Left ventricle myocardium inferior (tissue), 1 donor: ENCODE results near the gene GJD3. TPM values are rescaled to one million over a fixed set of nuclear protein-coding genes. Genes with fewer than 3 reads are reported as not detected.
"Not testable (repeated sequence)": the region's sequence is repeated elsewhere in the genome, so short reads cannot be mapped to it uniquely, and the experiment has no call there.

ENCODE experiments used
- DNase-seq: peaks from one replicate; pipeline ENCODE4 v3.0.0-alpha.2; 2020
- H3K27ac ChIP-seq: fragments of 200-600 bp; replicated peaks from 2 replicates; pipeline ENCODE4 v1.8.0; 2021
- H3K27me3 ChIP-seq: fragments of 200-600 bp; 2 replicates; pipeline ENCODE4 v1.8.0; 2021; ENCODE audit warnings: low read depth
- H3K36me3 ChIP-seq: fragments of 200-600 bp; 2 replicates; pipeline ENCODE4 v1.8.0; 2021
- H3K4me1 ChIP-seq: fragments of 200-600 bp; 2 replicates; pipeline ENCODE4 v1.8.0; 2021
- H3K4me3 ChIP-seq: fragments of 200-600 bp; 2 replicates; pipeline ENCODE4 v1.8.0; 2021; ENCODE audit warnings: mild to moderate bottlenecking, moderate library complexity
- H3K9me3 ChIP-seq: fragments of 200-600 bp; replicated peaks from 2 replicates; pipeline ENCODE4 v1.8.0; 2021
- CTCF ChIP-seq: fragments of 200-600 bp; IDR thresholded peaks from 2 replicates; pipeline ENCODE4 v1.8.0; 2021; ENCODE audit warnings: antibody characterized with exemption, mild to moderate bottlenecking, borderline replicate concordance
- intact Hi-C: fragments of 100-400 bp; cut with micrococcal nuclease; formaldehyde crosslinking; loops from one replicate; pipeline ENCODE4 v1.11.0; 2022
- long read RNA-seq: library from polyadenylated mRNA; unstranded; transcript quantifications from one replicate; pipeline ENCODE4 v2.0.0, GENCODE V29; 2021
- total RNA-seq: library from RNA; stranded (reverse); fragmentation: NEBNext Ultra II Directional; extraction: Animal tissue kit (Norgen Biotek cat#: 25700); gene quantifications from one replicate; pipeline ENCODE4 v1.2.1, GENCODE V29; 2021
- donor health status: DM: no; HTN: yes; CAD: no; lungs with severe emphysema.

The GJD3 gene
- total RNA-seq, result 0.88 TPM
- long read RNA-seq, partial matches to known transcripts, result 0 of 4 reads
- long read RNA-seq, other reads (novel, unspliced or antisense), result 0 of 4 reads

- DNase-seq, result no peak
- Histone ChIP-seq H3K4me1 (peaks cover 24% of the 10 kb centered on the region), H3K9me3 (no peaks in the 10 kb centered on the region), H3K4me3 (peak within 1 kb of the TSS; percentile 67), H3K27ac (peak within 1 kb of the TSS; percentile 65), H3K27me3 (peaks cover 23% of the 10 kb centered on the region), H3K36me3 (no peaks in the 10 kb centered on the region)
- TF ChIP-seq CTCF, result no peak
- intact Hi-C loops, result no loop called here
These were observed at the start of gene GJD3 for GRCh38 chr17:40364121-40364861. Gene GJD3, minus strand, starts transcription at chr17:40364737. Its CDS starts 922 bp downstream, at chr17:40363815.

- not testable (repeated sequence) for DNase-seq, H3K4me3 ChIP-seq, H3K9me3 ChIP-seq, H3K27me3 ChIP-seq, H3K36me3 ChIP-seq, H3K27ac ChIP-seq
- peaks cover 14% of the 10 kb centered on the region for H3K4me1 ChIP-seq
- intact Hi-C loops, result loop anchor here (10.0 kb wide), 1 partner anchor 60 kb away; no protein-coding TSS in a partner anchor
These were observed 49.8 kb upstream of the GJD3 start for GRCh38 chr17:40414312-40414711.

GRCh38 chr17:40412880-40413279 is 48.3 kb upstream of the GJD3 start:
- Histone ChIP-seq H3K36me3 (no peaks in the 10 kb centered on the region), H3K4me1 (peaks cover 7% of the 10 kb centered on the region), H3K4me3 (no peak overlapping the region), H3K9me3 (no peaks in the 10 kb centered on the region), H3K27me3 (peaks cover 10% of the 10 kb centered on the region), H3K27ac (no peak overlapping the region)
- no peak for DNase-seq
- TF ChIP-seq CTCF, result no peak
- intact Hi-C loops, result loop anchor here (10.0 kb wide), 1 partner anchor 58 kb away; no protein-coding TSS in a partner anchor

GRCh38 chr17:40411821-40412220 is 47.3 kb upstream of the GJD3 start:
- TF ChIP-seq CTCF, result no peak
- H3K27me3 ChIP-seq, result peaks cover 4% of the 10 kb centered on the region
- DNase-seq, result no peak
- no peaks in the 10 kb centered on the region for H3K9me3 ChIP-seq
- intact Hi-C loops, result loop anchor here (10.0 kb wide), 1 partner anchor 57 kb away; no protein-coding TSS in a partner anchor
- no peak overlapping the region for H3K27ac ChIP-seq
- no peak overlapping the region for H3K4me3 ChIP-seq
- H3K36me3 ChIP-seq, result no peaks in the 10 kb centered on the region
- H3K4me1 ChIP-seq, result no peaks in the 10 kb centered on the region

GRCh38 chr17:40410082-40410481 is 45.5 kb upstream of the GJD3 start:
- H3K36me3 ChIP-seq, result no peaks in the 10 kb centered on the region
- H3K27me3 ChIP-seq, result no peaks in the 10 kb centered on the region
- no peak for TF ChIP-seq CTCF
- H3K9me3 ChIP-seq, result no peaks in the 10 kb centered on the region
- no peaks in the 10 kb centered on the region for H3K4me1 ChIP-seq
- no peak overlapping the region for H3K27ac ChIP-seq
- no peak overlapping the region for H3K4me3 ChIP-seq
- intact Hi-C loops, result loop anchor here (10.0 kb wide), 1 partner anchor 55 kb away; no protein-coding TSS in a partner anchor
- DNase-seq, result no peak

- H3K36me3 ChIP-seq, H3K4me1 ChIP-seq, intact Hi-C loops, H3K27me3 ChIP-seq, H3K4me3 ChIP-seq, H3K27ac ChIP-seq, H3K9me3 ChIP-seq, DNase-seq: not testable (repeated sequence)
These were observed 45.0 kb upstream of the GJD3 start for GRCh38 chr17:40409540-40409939.
